NB4 (cell line): Measurements from ENCODE around the gene ANO7.

Source experiments
- DNase-seq: peaks from one replicate; pipeline ENCODE4 v3.0.0; 2010; ENCODE audit warnings: low read depth
- H3K4me3 ChIP-seq: one replicate; pipeline ENCODE4 v1.5.1; 2011; ENCODE audit warnings: mild to moderate bottlenecking, low read depth, low read length, moderate library complexity
- CTCF ChIP-seq: IDR thresholded peaks from one replicate; pipeline ENCODE4 v1.5.1; 2012; ENCODE audit warnings: low read depth, low read length
- MAX ChIP-seq: IDR thresholded peaks from 2 replicates; pipeline ENCODE4 v1.6.1; 2011; ENCODE audit warnings: low read depth, low read length
- MYC ChIP-seq: IDR thresholded peaks from 2 replicates; pipeline ENCODE4 v1.6.1; 2011; ENCODE audit warnings: low read depth, low read length
- POLR2A ChIP-seq: IDR thresholded peaks from 2 replicates; pipeline ENCODE4 v1.6.1; 2011; ENCODE audit warnings: mild to moderate bottlenecking; ENCODE audit not compliant: insufficient read length; ENCODE audit errors: extremely low read depth

ANO7 gene

DNA sequence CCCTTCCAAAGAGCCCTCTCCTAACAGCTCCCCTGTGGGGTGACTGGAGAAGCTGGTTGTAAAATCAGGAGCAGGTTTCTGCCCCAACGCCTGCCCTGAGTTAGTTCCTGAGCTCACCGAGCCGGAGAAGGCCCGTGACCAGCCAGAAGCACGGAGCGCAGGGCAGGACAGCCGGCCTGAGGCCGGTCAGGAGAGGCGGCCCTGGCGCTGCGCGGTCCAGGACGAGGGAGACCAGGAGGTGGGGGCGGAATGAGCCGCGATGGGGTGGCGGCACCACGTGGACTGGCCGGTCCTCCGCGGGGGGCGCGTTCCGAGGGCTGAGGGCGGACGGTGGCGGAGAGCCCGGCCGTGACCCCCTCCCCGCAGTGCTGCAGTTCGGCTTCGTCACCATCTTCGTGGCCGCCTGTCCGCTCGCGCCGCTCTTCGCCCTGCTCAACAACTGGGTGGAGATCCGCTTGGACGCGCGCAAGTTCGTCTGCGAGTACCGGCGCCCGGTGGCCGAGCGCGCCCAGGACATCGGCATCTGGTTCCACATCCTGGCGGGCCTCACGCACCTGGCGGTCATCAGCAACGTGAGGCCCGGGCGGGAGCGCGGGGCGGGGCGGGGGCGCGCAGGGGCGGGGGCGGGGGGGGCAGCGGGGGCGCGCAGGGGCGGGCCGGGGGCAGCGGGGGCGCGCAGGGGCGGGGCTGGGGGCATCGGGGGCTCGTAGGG lies 29.0 kb downstream of the ANO7 start:
- TF ChIP-seq CTCF (no peak), POLR2A (no peak), MYC (no peak), MAX (no peak)
- DNase-seq, result peak; percentile 52
- no peak overlapping the region for H3K4me3 ChIP-seq

DNA sequence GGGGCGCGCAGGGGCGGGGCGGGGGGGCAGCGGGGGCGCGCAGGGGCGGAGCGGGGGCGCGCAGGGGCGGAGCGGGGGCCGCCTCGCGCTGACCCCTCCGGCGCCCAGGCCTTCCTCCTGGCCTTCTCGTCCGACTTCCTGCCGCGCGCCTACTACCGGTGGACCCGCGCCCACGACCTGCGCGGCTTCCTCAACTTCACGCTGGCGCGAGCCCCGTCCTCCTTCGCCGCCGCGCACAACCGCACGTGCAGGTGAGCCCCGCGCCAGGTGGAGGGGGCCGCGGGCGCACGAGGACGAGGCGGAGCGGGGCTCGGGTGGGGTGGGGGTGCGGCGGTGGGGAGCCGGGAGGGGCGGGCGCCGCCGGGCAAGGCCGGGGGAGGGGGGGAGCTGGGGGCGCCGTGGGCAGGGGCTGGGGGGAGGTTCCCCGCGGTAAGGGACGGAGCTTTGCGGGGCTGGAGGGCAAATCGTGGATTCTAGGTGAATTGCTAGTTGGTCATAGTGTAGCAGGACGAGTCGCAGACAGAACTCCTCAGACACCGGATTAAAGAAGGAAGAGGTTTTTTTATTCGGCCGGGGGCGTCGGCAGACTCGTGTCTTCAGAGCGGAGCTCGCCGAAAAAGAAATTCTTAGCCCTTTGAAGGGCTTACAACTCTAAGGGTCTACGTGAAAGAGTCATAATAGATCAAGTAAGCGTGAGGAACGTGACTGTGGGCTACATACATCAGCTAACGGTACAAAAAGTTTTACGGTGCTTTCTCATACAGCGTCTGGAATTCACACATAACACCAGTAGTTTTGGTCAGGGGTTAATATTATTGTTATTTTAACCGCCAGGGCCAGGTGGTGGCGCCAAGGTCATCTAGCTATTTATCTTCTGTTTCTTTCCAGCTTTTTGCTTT lies 29.9 kb downstream of the ANO7 start:
- TF ChIP-seq POLR2A (no peak), MAX (peak; percentile 13; the same call in 1 of the 2 replicates), MYC (no peak), CTCF (peak; percentile 2)
- peak; percentile 61 for DNase-seq
- peak overlapping the region; percentile 74 for H3K4me3 ChIP-seq

GRCh38 chr2:241219030-241219382 lies 30.5 kb downstream of the ANO7 start:
- H3K4me3 ChIP-seq, result peak overlapping the region; percentile 74
- TF ChIP-seq MAX (no peak), CTCF (peak; percentile 0)
- no peak for DNase-seq

DNA sequence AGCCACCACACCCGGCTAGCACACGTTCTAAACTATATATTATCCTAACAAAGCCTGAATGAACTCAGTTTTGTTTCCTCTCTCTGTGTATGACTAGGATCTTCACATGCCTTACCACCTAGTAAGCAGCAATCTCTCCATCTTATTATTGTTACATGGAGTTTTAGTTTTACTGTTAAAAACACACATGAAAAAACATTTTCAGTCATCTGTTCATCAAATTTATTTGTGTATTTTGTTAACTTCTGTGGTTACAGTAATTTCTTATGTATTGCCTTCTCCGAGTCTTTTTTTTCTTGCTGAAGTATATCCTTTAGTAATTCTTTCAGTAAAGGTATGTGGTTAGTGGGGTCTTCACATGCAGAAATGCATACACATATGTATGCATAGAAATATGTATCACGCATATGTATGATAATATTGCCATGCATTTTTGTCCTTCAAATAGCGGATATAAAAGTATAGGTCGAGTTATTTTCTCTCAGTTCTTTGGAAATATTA lies 31.4 kb downstream of the ANO7 start:
- H3K4me3 ChIP-seq, result no peak overlapping the region
- TF ChIP-seq CTCF, result no peak
- no peak for TF ChIP-seq MAX
- no peak for TF ChIP-seq POLR2A
- no peak for TF ChIP-seq MYC
- DNase-seq, result no peak

DNA sequence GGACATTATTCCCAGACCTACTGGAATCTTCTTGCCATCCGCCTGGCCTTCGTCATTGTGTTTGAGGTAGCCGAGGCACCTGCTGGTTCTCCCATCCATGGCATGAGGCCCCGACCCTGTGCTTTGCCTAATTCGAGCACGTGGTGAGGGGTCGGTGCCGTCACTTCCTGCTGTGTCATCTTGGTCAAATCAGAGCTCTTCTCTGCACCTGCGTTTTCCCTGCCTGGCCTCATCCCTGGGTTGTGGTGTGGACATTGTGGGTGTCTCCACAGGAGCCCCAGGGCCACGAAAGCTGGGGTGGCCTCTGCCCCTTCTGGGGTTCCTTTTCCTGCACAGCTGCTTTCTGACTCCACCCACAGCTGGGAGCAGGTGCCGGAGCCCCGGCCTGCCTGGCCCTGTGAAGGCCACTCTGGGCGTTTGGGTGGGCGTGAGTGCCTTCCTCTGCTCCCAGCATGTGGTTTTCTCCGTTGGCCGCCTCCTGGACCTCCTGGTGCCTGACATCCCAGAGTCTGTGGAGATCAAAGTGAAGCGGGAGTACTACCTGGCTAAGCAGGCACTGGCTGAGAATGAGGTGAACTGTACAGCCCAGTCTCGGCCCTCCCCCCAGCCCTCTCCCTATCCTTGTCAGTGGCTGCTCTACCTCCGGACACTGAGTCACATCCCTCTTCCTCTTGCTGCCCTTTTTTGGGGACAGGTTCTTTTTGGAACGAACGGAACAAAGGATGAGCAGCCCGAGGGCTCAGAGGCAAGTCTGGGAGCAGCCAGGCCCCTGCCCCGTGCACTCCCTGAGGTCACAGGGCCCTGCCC lies 34.9 kb downstream of the ANO7 start:
- H3K4me3 ChIP-seq, result no peak overlapping the region
- peak; percentile 36 for DNase-seq
- 0 out of 2 replicates have a peak, but pooled peaks have one; percentile 43 for TF ChIP-seq MAX
- TF ChIP-seq POLR2A, result no peak
- TF ChIP-seq MYC, result no peak
- TF ChIP-seq CTCF, result no peak
